ENCODE measurements around the gene LRRC34.

The LRRC34 gene

GRCh38 chr3:169760479-169760878 lies 52.2 kb downstream of the LRRC34 start:
- no peak for DNase-seq

GRCh38 chr3:169759256-169759655 lies 53.4 kb downstream of the LRRC34 start:
- DNase-seq: no peak

GRCh38 chr3:169758359-169758994 lies 54.2 kb downstream of the LRRC34 start:
- DNase-seq: no peak

- no peak for DNase-seq
Observed at GRCh38 chr3:169755488-169755887, 57.2 kb downstream of the LRRC34 start.

GRCh38 chr3:169754711-169755110 lies 58.0 kb downstream of the LRRC34 start:
- DNase-seq: no peak

- DNase-seq: no peak
Observed at GRCh38 chr3:169751875-169752274, 60.8 kb downstream of the LRRC34 start.

GRCh38 chr3:169750665-169751064 lies 62.0 kb downstream of the LRRC34 start:
- DNase-seq: no peak

GRCh38 chr3:169748670-169749069 lies 64.0 kb downstream of the LRRC34 start:
- DNase-seq: no peak

GRCh38 chr3:169746924-169747323 lies 65.8 kb downstream of the LRRC34 start:
- DNase-seq: no peak

- DNase-seq: no peak
Observed at GRCh38 chr3:169744366-169745054, 68.2 kb downstream of the LRRC34 start.

Measured in cortex of kidney (tissue), 1 donor.